DND-41 (cell line): ENCODE data around the gene GRK6.

ENCODE experiments used
- EZH2 ChIP-seq: IDR thresholded peaks from 3 replicates; pipeline ENCODE4 v1.6.1; 2012; ENCODE audit warnings: borderline replicate concordance, low read depth, mild to moderate bottlenecking, moderate library complexity, low read length, inconsistent platforms; ENCODE audit not compliant: severe bottlenecking
- TF ChIP-seq, protein P1 (sequence below): IDR thresholded peaks from 2 replicates; pipeline ENCODE4 v1.5.1; 2012; ENCODE audit warnings: borderline replicate concordance, low read length, moderate library complexity, mild to moderate bottlenecking; ENCODE audit not compliant: poor library complexity, severe bottlenecking; ENCODE audit errors: extremely low read depth

DNA sequence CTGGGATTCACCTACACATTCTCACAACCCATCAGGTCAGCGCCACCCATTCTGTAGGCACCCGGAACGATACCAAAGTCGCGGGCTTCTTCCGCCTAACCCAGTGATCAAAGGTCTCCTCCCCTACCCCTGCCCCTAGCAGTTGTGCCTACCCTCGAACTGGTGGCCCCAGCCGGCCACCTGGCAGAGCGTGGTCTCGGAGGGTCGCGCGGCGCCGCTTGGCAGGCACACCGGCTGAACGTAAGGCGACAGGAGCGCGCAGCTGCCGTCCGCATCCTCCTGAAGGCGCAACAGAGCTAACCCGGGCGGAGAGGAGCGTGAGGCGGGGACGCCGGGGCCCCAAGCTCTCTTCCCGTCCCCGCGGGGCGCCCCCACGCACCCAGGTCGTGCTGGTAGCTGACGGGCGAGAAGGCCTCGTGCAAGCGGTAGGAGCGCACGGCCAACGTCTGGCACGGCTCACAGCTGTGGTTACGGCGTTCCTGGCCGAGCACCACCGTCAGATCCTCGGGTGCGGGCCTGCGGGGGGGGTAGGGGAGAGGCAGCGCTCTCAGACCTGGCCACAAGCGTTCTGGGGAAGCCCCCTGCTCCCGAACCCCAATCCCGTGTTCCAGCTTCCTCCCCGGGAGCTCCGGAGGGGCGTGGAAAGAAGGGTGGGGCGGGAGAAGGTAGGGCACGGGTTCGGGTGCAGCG is 23.2 kb upstream of the GRK6 start:
- TF ChIP-seq, protein P1, sequence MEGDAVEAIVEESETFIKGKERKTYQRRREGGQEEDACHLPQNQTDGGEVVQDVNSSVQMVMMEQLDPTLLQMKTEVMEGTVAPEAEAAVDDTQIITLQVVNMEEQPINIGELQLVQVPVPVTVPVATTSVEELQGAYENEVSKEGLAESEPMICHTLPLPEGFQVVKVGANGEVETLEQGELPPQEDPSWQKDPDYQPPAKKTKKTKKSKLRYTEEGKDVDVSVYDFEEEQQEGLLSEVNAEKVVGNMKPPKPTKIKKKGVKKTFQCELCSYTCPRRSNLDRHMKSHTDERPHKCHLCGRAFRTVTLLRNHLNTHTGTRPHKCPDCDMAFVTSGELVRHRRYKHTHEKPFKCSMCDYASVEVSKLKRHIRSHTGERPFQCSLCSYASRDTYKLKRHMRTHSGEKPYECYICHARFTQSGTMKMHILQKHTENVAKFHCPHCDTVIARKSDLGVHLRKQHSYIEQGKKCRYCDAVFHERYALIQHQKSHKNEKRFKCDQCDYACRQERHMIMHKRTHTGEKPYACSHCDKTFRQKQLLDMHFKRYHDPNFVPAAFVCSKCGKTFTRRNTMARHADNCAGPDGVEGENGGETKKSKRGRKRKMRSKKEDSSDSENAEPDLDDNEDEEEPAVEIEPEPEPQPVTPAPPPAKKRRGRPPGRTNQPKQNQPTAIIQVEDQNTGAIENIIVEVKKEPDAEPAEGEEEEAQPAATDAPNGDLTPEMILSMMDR = no peak
- peak; percentile 21 for TF ChIP-seq EZH2
